ENCODE measurements around the gene ARHGEF39. TPM values are rescaled to one million over a fixed set of nuclear protein-coding genes. Genes with fewer than 3 reads are reported as not detected.

Gene ARHGEF39
- total RNA-seq, 1 donor = 0.36 TPM

- no peak overlapping the region for H3K27ac ChIP-seq (ENCODE audit: low read depth, low read length)
- H3K79me2 ChIP-seq (ENCODE audit: insufficient read depth, low read length) = peaks cover 43% of the 10 kb centered on the region
- peak; percentile 30 for DNase-seq (ENCODE audit: insufficient read length, low spot score, missing footprints)
- no peaks in the 10 kb centered on the region for H3K9me3 ChIP-seq (ENCODE audit: low read depth, low read length)
- no peaks in the 10 kb centered on the region for H3K27me3 ChIP-seq (ENCODE audit: insufficient read depth, low read length)
- H2AFZ ChIP-seq (ENCODE audit: low read length) = no peak overlapping the region
- TF ChIP-seq, protein P1, sequence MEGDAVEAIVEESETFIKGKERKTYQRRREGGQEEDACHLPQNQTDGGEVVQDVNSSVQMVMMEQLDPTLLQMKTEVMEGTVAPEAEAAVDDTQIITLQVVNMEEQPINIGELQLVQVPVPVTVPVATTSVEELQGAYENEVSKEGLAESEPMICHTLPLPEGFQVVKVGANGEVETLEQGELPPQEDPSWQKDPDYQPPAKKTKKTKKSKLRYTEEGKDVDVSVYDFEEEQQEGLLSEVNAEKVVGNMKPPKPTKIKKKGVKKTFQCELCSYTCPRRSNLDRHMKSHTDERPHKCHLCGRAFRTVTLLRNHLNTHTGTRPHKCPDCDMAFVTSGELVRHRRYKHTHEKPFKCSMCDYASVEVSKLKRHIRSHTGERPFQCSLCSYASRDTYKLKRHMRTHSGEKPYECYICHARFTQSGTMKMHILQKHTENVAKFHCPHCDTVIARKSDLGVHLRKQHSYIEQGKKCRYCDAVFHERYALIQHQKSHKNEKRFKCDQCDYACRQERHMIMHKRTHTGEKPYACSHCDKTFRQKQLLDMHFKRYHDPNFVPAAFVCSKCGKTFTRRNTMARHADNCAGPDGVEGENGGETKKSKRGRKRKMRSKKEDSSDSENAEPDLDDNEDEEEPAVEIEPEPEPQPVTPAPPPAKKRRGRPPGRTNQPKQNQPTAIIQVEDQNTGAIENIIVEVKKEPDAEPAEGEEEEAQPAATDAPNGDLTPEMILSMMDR (IDR thresholded peaks at IDR 0.05; ENCODE audit: extremely low read depth, low read depth, low read length) = no peak
- H3K4me1 ChIP-seq (ENCODE audit: insufficient read depth, low read length) = no peaks in the 10 kb centered on the region
- peaks cover 30% of the 10 kb centered on the region for H4K20me1 ChIP-seq (ENCODE audit: insufficient read depth, low read length)
- H3K36me3 ChIP-seq (ENCODE audit: insufficient read depth, low read length) = peaks cover 98% of the 10 kb centered on the region
- no peak overlapping the region for H3K4me2 ChIP-seq (ENCODE audit: insufficient read depth, low read length)
- H3K4me3 ChIP-seq (ENCODE audit: insufficient read depth, low read length) = no peak overlapping the region
Measured at GRCh38 chr9:35712762-35713400, 47.9 kb upstream of the ARHGEF39 start.

DNA sequence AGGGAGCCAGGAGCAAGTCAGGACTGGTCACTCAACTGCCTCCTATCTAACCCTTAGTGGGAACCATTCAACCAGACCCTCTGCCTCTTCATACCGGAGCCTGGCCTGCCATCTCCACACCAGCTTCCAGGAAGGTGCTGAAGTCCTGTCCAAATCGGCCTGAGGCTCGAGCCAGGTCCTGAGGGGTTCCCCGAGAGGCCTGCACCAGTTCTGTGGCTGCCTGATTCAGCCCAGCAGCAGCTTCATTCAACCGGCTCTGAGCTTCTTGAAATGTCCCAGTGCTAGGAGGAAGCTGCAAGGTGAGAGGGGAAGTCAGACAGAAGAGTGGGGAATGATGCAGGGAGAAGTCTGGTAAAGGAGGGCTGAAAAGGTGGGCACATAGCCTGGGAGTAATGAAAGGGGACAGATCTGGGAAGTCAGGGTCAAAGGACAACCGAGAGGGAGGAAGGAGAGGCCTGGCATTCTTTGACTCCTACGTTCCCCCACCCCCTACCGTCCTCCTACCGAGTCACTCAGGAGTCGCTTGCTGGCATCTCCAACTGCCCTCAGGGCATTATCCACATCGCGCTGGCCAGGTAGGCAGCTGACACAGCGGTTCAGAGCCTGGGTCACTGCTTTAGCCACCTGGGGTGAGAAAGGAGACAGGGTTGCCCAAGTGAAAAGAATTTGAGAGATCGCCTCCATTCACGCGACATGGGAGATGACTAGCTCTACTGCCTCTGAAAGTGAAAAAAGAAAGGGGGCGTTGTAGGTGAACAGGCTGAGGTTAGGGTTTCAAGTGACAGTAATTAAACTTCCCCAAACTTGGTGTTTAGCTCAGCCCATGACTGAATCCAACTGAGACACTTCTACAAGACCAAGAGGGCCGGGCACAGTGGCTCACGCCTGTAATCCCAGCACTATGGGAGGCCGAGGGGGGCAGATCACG is 46.8 kb upstream of the ARHGEF39 start:
- no peaks in the 10 kb centered on the region for H3K27me3 ChIP-seq (ENCODE audit: insufficient read depth, low read length)
- H3K9me3 ChIP-seq (ENCODE audit: low read depth, low read length) = no peaks in the 10 kb centered on the region
- H3K4me1 ChIP-seq (ENCODE audit: insufficient read depth, low read length) = no peaks in the 10 kb centered on the region
- TF ChIP-seq, protein P1 (IDR thresholded peaks at IDR 0.05; ENCODE audit: extremely low read depth, low read depth, low read length) = no peak
- peaks cover 24% of the 10 kb centered on the region for H4K20me1 ChIP-seq (ENCODE audit: insufficient read depth, low read length)
- H3K27ac ChIP-seq (ENCODE audit: low read depth, low read length) = no peak overlapping the region
- no peak overlapping the region for H3K4me3 ChIP-seq (ENCODE audit: insufficient read depth, low read length)
- no peak overlapping the region for H3K4me2 ChIP-seq (ENCODE audit: insufficient read depth, low read length)
- H3K36me3 ChIP-seq (ENCODE audit: insufficient read depth, low read length) = peaks cover 98% of the 10 kb centered on the region
- peaks cover 43% of the 10 kb centered on the region for H3K79me2 ChIP-seq (ENCODE audit: insufficient read depth, low read length)
- no peak overlapping the region for H2AFZ ChIP-seq (ENCODE audit: low read length)
- peak; percentile 48 for DNase-seq (ENCODE audit: insufficient read length, low spot score, missing footprints)

- Histone ChIP-seq H3K9me3 (ENCODE audit: low read depth, low read length) (no peaks in the 10 kb centered on the region), H3K4me3 (ENCODE audit: insufficient read depth, low read length) (no peak overlapping the region), H3K27ac (ENCODE audit: low read depth, low read length) (no peak overlapping the region), H3K27me3 (ENCODE audit: insufficient read depth, low read length) (no peaks in the 10 kb centered on the region), H3K4me2 (ENCODE audit: insufficient read depth, low read length) (no peak overlapping the region), H3K36me3 (ENCODE audit: insufficient read depth, low read length) (peaks cover 98% of the 10 kb centered on the region), H3K79me2 (ENCODE audit: insufficient read depth, low read length) (peaks cover 43% of the 10 kb centered on the region), H2AFZ (ENCODE audit: low read length) (no peak overlapping the region), H4K20me1 (ENCODE audit: insufficient read depth, low read length) (peaks cover 21% of the 10 kb centered on the region), H3K4me1 (ENCODE audit: insufficient read depth, low read length) (no peaks in the 10 kb centered on the region)
- TF ChIP-seq, protein P1 (IDR thresholded peaks at IDR 0.05; ENCODE audit: extremely low read depth, low read depth, low read length) = no peak
- no peak for DNase-seq (ENCODE audit: insufficient read length, low spot score, missing footprints)
Measured at GRCh38 chr9:35710818-35711500, 46.0 kb upstream of the ARHGEF39 start.
